OCI-LY1 (cell line): ENCODE data around the gene LDLRAD2.

Experiments used
- CTCF ChIP-seq: fragments of 200-600 bp; sonication (generic), shearing (Covaris generic); IDR thresholded peaks from 2 replicates; pipeline ENCODE4 v1.5.1; 2017; ENCODE audit warnings: mild to moderate bottlenecking, antibody characterized with exemption, low read length, moderate library complexity, mixed read lengths
- EZH2 ChIP-seq: fragments of 200-600 bp; sonication (generic), shearing (Covaris generic); IDR thresholded peaks from 2 replicates; pipeline ENCODE4 v1.8.0; 2017; ENCODE audit warnings: borderline replicate concordance, mixed run types, mild to moderate bottlenecking, antibody characterized with exemption, low read length, moderate library complexity, mixed read lengths

GRCh38 chr1:21823206-21823979 lies 11.3 kb downstream of the LDLRAD2 start:
- TF ChIP-seq CTCF = no peak
- no peak for TF ChIP-seq EZH2
